K562 (cell line): ENCODE data around the gene MCU. TPM values are rescaled to one million over a fixed set of nuclear protein-coding genes. Genes with fewer than 3 reads are reported as not detected.

Experiments
- ATAC-seq: fragments of 200-7000 bp; cut with Tn5 transposase; 3 replicates; pipeline ENCODE4 v1.9.1; 2020; ENCODE audit warnings: moderate library complexity
- BruUV-seq: library from RNA; stranded (reverse); fragments of 400-500 nt; replicated peaks from 2 replicates; lab custom pipeline; 2021; lab: Mats Ljungman, UMichigan
- CTCF ChIA-PET: fragments of 300-600 bp; formaldehyde crosslinking; extraction: SDS; loops from one replicate; lab custom pipeline; 2021; ENCODE audit warnings: low intra/inter-chr PET ratio; lab: Yijun Ruan, JAX
- POLR2A ChIA-PET: fragments of 300-600, 350-650 bp; sonication (Branson Sonifier 250); formaldehyde crosslinking; extraction: SDS; loops from one replicate; lab custom pipeline; 2021; ENCODE audit warnings: antibody characterized with exemption, inconsistent platforms; lab: Yijun Ruan, JAX
- DNase-seq, 4 experiments: peaks; one replicate each; pipeline versions ENCODE4 v3.0.0 to v3.0.0-alpha.2; 2011 to 2018; ENCODE audit warnings: low spot score in 3 of 4, mixed read lengths in 3 of 4; ENCODE audit errors: extremely low read depth in 1 of 4
- FAIRE-seq: peaks from 2 replicates; lab custom pipeline; 2011; peaks lifted over from hg19 to GRCh38; lab: Jason Lieb, UNC
- H2AFZ ChIP-seq: 2 replicates; pipeline ENCODE4 v1.6.0; 2011; ENCODE audit warnings: low read depth, low read length, control low read depth, inconsistent platforms
- H3K27ac ChIP-seq: fragments of 200-600 bp; 3 replicates; pipeline ENCODE4 v1.8.0; 2011; ENCODE audit warnings: low read depth, mild to moderate bottlenecking, control low read depth, inconsistent platforms, low read length, moderate library complexity, mixed read lengths; ENCODE audit errors: extremely low read depth
- H3K27me3 ChIP-seq, 2 experiments: fragments of 300-600 bp in 1 of 2; 2 replicates in 1 of 2; 3 replicates in 1 of 2; pipeline versions ENCODE4 v1.6.0 to v1.8.0; 2011; ENCODE audit warnings: inconsistent platforms in 2 of 2, low read length in 2 of 2, mild to moderate bottlenecking in 1 of 2, mixed read lengths in 1 of 2, moderate library complexity in 1 of 2; ENCODE audit not compliant: control insufficient read depth in 2 of 2, insufficient read depth in 2 of 2
- H3K36me3 ChIP-seq: fragments of 300-600 bp; 3 replicates; pipeline ENCODE4 v1.8.0; 2011; ENCODE audit warnings: mild to moderate bottlenecking, low read length, inconsistent platforms; ENCODE audit not compliant: control insufficient read depth, insufficient read depth
- H3K4me1 ChIP-seq, 2 experiments: fragments of 200-600 bp in 1 of 2; replicated peaks in 1 of 2; 2 replicates in 1 of 2; 3 replicates in 1 of 2; pipeline versions ENCODE4 v1.5.1 to v1.8.0; 2011; ENCODE audit warnings: inconsistent platforms in 2 of 2, low read length in 2 of 2, mild to moderate bottlenecking in 1 of 2, mixed read lengths in 1 of 2, moderate library complexity in 1 of 2; ENCODE audit not compliant: control insufficient read depth in 2 of 2, insufficient read depth in 2 of 2
- H3K4me2 ChIP-seq: 2 replicates; pipeline ENCODE4 v1.6.1; 2011; ENCODE audit warnings: low read length, control low read depth, inconsistent platforms, mixed read lengths; ENCODE audit not compliant: insufficient read depth
- H3K4me3 ChIP-seq: fragments of 200-600 bp; sonication (generic), shearing (Covaris generic); 2 replicates; pipeline ENCODE4 v1.5.1; 2016; ENCODE audit warnings: control low read depth, inconsistent platforms
- H3K79me2 ChIP-seq: fragments of 200-600 bp; 3 replicates; pipeline ENCODE4 v1.8.0; 2011; ENCODE audit warnings: low read length, inconsistent platforms; ENCODE audit not compliant: control insufficient read depth, insufficient read depth
- H3K9ac ChIP-seq, 2 experiments: 2 replicates each; pipeline versions ENCODE4 v1.6.0 to v1.6.1; 2011; ENCODE audit warnings: low read depth in 2 of 2, low read length in 2 of 2, control low read depth in 1 of 2, inconsistent platforms in 1 of 2, mild to moderate bottlenecking in 1 of 2, mixed read lengths in 1 of 2; ENCODE audit not compliant: insufficient read depth in 1 of 2
- H3K9me1 ChIP-seq: one replicate; pipeline ENCODE4 v1.6.0; 2011; ENCODE audit warnings: inconsistent platforms, mild to moderate bottlenecking, low read length, moderate library complexity; ENCODE audit not compliant: control insufficient read depth, insufficient read depth
- H3K9me3 ChIP-seq: replicated peaks from 2 replicates; pipeline ENCODE4 v1.5.1; 2011; ENCODE audit warnings: low read depth, low read length, inconsistent platforms; ENCODE audit not compliant: control insufficient read depth, insufficient read depth
- H4K20me1 ChIP-seq: replicated peaks from 2 replicates; pipeline ENCODE4 v1.6.1; 2011; ENCODE audit warnings: low read length, inconsistent platforms, mixed read lengths; ENCODE audit not compliant: control insufficient read depth, insufficient read depth
- CHCHD3 ChIP-seq: fragments of 250-450 bp; sonication (Bioruptor Pico); IDR thresholded peaks from 2 replicates; pipeline ENCODE4 v2.1.2; 2022; ENCODE audit warnings: mild to moderate bottlenecking
- NFE2L1 ChIP-seq: fragments of 450-650 bp; IDR thresholded peaks from 2 replicates; pipeline ENCODE4 v1.6.1; 2016; ENCODE audit warnings: missing genetic modification characterization, low read depth, mild to moderate bottlenecking, missing compliant biosample characterization, moderate library complexity, borderline replicate concordance
- POU5F1 ChIP-seq: fragments of 150-350 bp; IDR thresholded peaks from 2 replicates; pipeline ENCODE4 v1.6.1; 2014; ENCODE audit warnings: borderline replicate concordance, low read length, low read depth, mild to moderate bottlenecking; ENCODE audit not compliant: partially characterized antibody
- RBBP5 ChIP-seq: fragments of 200-600 bp; sonication (generic); IDR thresholded peaks from 2 replicates; pipeline ENCODE4 v1.6.1; 2012; ENCODE audit warnings: borderline replicate concordance, mild to moderate bottlenecking, low read length, control low read depth, inconsistent platforms; ENCODE audit not compliant: insufficient read depth, poor library complexity, severe bottlenecking
- WGBS: fragments of 100-300 bp; shearing (Covaris generic); methylation state at CpG from one replicate; pipeline ENCODE4 v1.1.6; 2016; ENCODE audit warnings: low coverage, mixed read lengths; ENCODE audit not compliant: insufficient coverage; ENCODE audit errors: missing lambda C conversion rate; 5-methylcytosine and 5-hydroxymethylcytosine counted together
- in situ Hi-C: fragments of 300-500 bp; cut with MboI; formaldehyde crosslinking; loops from 4 replicates; pipeline ENCODE4 v1.15.0; 2018; ENCODE audit warnings: inconsistent platforms, mixed read lengths
- intact Hi-C: fragments of 100-400 bp; cut with micrococcal nuclease; formaldehyde crosslinking; loops from 2 replicates; pipeline ENCODE4 v1.14.2; 2022
- polyA plus RNA-seq, 8 experiments: library from polyadenylated mRNA; depleted of rRNA in 4 of 8; stranded (reverse) in 5 of 8; unstranded in 3 of 8; fragments of >200 nt; fragmentation: Nextera tagmentation in 2 of 8; fragmentation: Illumina TruSeq in 1 of 8; extraction: Ambion mirVana in 2 of 8; extraction: Trizol in 1 of 8; gene quantifications; 2 replicates each; pipeline versions ENCODE4 v1.2.1 to v1.2.3, GENCODE V29; 2011 to 2014; ENCODE audit warnings: inconsistent platforms in 1 of 8, missing spikeins in 1 of 8
- total RNA-seq, 7 experiments: library from RNA; depleted of rRNA in 6 of 7; stranded (reverse); fragments of >200 nt in 6 of 7; fragmentation: Illumina TruSeq in 2 of 7; extraction: Trizol in 2 of 7; gene quantifications; 2 replicates each; pipeline versions ENCODE4 v1.2.1 to v1.2.3, GENCODE V29; 2011 to 2021; ENCODE audit warnings: low replicate concordance in 1 of 7
- TF ChIP-seq, protein P1 (sequence below): sonication (generic); formaldehyde crosslinking; IDR thresholded peaks from 2 replicates; pipeline ENCODE4 v1.4.0; 2020; ENCODE audit warnings: mild to moderate bottlenecking, missing genetic modification reagents

The MCU gene
- total and polyA plus RNA-seq, 9 of the 15 experiments (the other 6 are each of a cell fraction or from before 2014, with no cell fraction given) = 8.2 to 88.8 (median 21.3) TPM

DNA sequence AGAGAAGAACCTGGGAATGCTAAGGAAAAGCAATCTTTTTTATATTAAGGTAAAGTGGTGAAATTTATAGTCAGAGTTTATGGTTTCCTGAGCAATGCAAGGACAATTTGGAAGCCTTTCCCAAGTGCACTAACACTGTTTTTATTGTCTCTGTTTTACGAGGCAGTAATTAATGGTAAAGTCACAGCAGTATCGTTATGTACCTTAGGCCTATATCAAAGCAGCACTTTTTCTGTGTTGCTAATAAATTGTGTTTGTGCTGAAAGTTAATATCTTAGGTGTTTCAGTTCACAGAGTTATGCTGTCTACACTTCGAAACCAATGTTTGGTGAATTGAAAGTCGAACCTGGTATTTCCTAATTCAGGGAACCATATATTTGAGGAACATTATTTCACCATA, 220.8 kb downstream of the MCU start:
- H2AFZ ChIP-seq = peak overlapping the region; percentile 36
- ATAC-seq = no peak
- H3K4me3 ChIP-seq = no peak overlapping the region
- no TSS peak for BruUV-seq
- H3K4me2 ChIP-seq = no peak overlapping the region
- intact Hi-C loops = no loop called here
- 38% methylated on average over 4 of the region's 4 CpGs for WGBS
- H3K27me3 ChIP-seq = no peaks in the 10 kb centered on the region
- FAIRE-seq = no peak
- no peak overlapping the region for H3K27ac ChIP-seq
- no peaks in the 10 kb centered on the region for H4K20me1 ChIP-seq
- ChIA-PET CTCF (no interaction called here), POLR2A (no interaction called here)
- no peaks in the 10 kb centered on the region for H3K9me1 ChIP-seq
- H3K79me2 ChIP-seq = no peaks in the 10 kb centered on the region
- H3K9me3 ChIP-seq = no peaks in the 10 kb centered on the region
- peaks cover 0 to 7% of the 10 kb centered on the region in 2 experiments; a peak in 2 of 5 replicates for H3K4me1 ChIP-seq
- no peak overlapping the region for H3K9ac ChIP-seq
- no peaks in the 10 kb centered on the region for H3K36me3 ChIP-seq
- in situ Hi-C loops = no loop called here
- no peak for DNase-seq
- TF ChIP-seq CHCHD3 = no peak
- TF ChIP-seq POU5F1 = no peak
- TF ChIP-seq NFE2L1 (tag) = no peak
- TF ChIP-seq, protein P1, sequence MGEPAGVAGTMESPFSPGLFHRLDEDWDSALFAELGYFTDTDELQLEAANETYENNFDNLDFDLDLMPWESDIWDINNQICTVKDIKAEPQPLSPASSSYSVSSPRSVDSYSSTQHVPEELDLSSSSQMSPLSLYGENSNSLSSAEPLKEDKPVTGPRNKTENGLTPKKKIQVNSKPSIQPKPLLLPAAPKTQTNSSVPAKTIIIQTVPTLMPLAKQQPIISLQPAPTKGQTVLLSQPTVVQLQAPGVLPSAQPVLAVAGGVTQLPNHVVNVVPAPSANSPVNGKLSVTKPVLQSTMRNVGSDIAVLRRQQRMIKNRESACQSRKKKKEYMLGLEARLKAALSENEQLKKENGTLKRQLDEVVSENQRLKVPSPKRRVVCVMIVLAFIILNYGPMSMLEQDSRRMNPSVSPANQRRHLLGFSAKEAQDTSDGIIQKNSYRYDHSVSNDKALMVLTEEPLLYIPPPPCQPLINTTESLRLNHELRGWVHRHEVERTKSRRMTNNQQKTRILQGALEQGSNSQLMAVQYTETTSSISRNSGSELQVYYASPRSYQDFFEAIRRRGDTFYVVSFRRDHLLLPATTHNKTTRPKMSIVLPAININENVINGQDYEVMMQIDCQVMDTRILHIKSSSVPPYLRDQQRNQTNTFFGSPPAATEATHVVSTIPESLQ (CRISPR knock-in tag) = no peak
- no peak for TF ChIP-seq RBBP5
